SU-DHL-6 (cell line): ENCODE measurements around the gene DNAH11.

ENCODE experiments used
- EZH2phosphoT487 ChIP-seq: fragments of 200-600 bp; sonication (generic), shearing (Covaris generic); conservative IDR thresholded peaks from 2 replicates; pipeline ENCODE4 v1.6.1; 2018; ENCODE audit warnings: mild to moderate bottlenecking, antibody characterized with exemption, low read length, moderate library complexity, mixed read lengths
- TF ChIP-seq, protein P1 (sequence below): fragments of 200-600 bp; sonication (generic); IDR thresholded peaks from one replicate; pipeline ENCODE4 v1.5.1; 2017; ENCODE audit warnings: antibody characterized with exemption, mild to moderate bottlenecking, low read length, moderate library complexity; ENCODE audit not compliant: insufficient read depth, poor library complexity, severe bottlenecking

DNA sequence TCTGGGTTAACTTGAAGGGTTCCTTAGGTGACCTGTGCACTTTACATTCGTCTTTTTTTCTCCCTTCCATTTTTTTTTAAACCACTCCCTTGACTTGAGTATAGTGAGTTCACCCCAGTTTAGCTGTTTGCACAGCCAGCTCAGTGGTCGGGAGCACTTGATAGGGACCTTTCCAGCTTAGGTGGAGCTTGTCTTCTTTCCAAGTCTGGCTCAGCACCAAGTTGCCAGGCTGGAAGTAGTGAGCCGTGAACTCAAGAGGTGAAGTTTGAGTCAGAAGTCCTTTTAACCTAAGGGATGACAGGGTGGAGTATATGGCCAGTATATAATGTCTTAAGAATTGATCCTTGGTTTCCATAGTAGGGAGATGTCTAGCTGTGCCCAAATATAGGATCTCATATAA is 7.2 kb downstream of the DNAH11 start:
- TF ChIP-seq, protein P1, sequence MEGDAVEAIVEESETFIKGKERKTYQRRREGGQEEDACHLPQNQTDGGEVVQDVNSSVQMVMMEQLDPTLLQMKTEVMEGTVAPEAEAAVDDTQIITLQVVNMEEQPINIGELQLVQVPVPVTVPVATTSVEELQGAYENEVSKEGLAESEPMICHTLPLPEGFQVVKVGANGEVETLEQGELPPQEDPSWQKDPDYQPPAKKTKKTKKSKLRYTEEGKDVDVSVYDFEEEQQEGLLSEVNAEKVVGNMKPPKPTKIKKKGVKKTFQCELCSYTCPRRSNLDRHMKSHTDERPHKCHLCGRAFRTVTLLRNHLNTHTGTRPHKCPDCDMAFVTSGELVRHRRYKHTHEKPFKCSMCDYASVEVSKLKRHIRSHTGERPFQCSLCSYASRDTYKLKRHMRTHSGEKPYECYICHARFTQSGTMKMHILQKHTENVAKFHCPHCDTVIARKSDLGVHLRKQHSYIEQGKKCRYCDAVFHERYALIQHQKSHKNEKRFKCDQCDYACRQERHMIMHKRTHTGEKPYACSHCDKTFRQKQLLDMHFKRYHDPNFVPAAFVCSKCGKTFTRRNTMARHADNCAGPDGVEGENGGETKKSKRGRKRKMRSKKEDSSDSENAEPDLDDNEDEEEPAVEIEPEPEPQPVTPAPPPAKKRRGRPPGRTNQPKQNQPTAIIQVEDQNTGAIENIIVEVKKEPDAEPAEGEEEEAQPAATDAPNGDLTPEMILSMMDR: no peak
- TF ChIP-seq EZH2phosphoT487: no peak
